ENCODE measurements around the gene ATP11B.
"Not testable (repeated sequence)": the region's sequence is repeated elsewhere in the genome, so short reads cannot be mapped to it uniquely, and the experiment has no call there.

Gene ATP11B

DNA sequence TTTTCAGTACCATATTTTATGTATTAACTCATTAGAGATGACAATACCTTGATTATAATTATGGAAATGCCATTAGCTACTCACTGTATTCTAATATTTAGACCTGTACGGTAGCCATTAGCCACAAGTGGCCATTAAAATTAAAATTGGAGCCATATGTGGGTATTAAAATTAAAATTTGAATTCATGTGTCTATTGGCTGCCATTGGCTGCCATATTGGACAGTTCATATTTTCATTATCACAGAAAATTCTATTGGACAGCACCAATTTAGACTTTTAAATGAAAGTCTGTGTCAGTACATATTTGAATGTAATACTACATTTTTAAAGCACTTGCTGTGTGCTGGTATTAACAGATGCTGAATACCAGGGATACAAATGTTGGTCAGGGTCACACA lies 3.0 kb downstream of the ATP11B start:
- DNase-seq, result no peak

DNA sequence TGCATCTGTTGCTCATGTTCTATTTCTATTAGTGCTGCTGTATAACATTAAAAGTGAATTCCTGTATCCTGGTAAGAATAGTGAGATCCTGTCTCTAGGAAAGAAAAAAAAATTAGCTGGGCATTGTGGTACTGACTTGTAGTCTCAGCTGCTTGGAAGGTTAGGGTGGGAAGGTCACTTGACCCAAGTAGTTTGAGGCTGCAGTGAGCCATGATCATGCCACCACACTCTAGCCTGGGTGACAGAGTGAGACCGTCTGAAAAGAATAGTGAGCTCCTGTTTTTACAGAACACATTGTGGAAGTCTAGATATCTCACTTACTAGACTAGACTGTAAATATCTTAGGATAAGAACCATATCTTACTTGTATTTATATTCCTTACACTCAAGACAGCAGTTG lies 4.6 kb downstream of the ATP11B start:
- no peak for DNase-seq

DNA sequence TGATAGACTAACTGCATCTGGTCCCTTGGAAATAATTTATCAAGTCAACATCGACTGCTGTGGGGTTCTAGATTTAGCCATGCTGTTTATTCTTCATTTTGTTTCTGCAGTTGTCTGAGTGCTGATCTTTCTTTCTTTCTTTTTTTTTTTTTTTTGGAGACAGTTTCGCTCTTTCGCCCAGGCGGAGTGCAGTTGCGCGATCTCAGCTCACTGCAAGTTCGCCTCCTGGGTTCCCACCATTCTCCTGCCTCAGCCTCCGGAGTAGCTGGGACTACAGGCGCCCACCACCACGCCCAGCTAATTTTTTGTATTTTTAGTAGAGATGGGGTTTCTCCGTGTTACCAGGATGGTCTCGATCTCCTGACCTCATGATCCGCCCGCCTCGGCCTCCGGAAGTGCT lies 5.8 kb downstream of the ATP11B start:
- not testable (repeated sequence) for DNase-seq

DNA sequence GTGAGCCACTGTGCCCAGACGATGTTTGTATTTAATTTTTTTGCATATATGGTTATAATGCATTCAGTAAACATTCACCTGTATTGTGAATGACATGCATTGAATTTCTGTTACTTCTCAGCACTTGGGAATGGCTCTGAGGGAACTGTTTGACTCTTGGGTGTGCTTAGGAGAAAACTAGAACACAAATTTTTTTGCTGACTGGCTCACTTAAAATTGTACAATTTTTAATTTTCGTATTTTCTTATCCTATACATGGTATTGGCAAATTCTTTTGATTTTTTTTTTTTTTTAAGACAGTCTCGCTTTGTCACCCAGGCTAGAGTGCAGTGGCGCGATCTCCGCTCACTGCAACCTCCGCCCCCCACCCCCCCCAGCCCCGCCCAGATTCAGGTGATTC lies 7.2 kb downstream of the ATP11B start:
- no peak for DNase-seq

DNA sequence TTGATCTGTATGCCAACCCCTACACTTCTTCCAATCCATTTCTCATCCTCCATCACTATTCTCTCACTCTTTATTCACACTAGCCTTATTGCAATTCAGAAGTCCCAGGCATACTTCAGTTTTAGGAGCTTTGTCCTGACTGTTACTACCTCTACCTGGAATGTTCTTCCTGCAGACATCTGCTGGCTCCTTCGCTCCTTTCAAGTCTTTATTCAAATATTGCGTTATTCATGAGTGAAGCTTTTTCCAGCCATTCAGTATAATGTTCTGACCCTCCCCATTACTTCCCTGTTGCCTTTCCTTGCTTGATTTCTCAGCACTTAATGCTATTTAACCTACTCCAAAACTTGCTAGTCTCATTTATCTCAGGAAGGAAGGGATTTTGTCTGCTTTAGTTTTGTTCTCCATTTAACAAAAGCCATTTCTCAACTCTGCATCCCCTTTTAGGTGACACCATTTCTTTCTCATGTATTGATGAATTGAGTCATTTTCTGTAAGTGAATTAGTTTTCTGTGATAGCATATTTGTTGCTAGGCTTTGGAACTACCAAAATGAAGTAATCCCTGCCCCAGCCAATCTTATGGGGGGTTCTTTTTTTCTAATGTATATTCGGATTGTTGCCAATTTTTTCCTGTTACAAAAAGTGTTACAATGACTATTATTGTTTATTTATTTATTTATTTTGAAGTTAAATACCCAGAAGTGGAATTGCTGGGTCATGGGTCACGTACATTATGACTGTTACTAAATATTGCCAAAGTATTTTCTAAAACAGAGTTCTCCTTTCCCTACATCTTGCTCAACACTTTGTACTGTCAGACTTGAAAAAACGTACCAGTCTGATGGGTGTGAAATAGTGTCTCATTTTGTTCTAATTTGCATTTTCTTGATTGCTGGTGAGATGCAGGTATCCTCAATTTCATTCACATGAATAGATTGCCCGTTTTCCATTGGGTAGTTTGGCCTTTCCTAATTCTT lies 9.4 kb downstream of the ATP11B start:
- DNase-seq, result no peak

DNA sequence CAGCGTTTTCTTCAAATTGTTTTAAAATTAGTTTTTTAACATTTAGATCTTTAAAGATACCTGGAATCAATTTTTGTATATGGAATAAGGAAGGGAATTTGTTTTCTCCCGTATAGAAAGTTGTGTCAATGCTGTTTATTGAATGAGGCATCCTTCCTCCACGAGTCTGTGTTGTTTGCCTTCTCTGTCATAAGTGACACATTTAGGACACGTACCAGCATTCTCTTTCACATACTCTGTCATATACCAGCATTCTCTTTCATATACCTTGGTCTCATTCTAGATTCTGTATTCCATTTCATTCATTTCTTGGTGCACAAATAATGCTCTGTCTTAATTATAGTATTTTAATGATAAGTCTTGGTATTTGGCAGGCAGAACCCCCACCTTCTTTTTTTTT lies 10.3 kb downstream of the ATP11B start:
- DNase-seq, result no peak

DNA sequence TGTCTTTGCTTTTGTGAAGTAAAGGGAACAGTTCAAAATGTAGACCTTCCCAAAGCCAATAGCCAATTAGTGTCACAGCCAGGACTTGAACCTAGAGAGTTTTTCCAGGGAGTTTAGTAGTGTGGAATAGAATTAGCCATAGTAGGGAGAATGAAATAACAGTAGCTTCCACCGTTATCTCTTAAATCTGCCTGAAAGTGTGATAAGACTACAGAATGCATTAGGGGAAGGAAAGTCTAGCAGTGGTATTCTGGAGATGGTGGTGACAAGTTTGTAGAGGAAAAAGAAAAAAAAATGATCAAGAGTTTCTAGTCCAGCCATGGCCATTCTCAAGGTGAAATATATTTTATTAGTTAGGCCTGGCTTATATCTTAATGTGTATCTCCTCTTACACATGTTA lies 13.8 kb downstream of the ATP11B start:
- no peak for DNase-seq

DNA sequence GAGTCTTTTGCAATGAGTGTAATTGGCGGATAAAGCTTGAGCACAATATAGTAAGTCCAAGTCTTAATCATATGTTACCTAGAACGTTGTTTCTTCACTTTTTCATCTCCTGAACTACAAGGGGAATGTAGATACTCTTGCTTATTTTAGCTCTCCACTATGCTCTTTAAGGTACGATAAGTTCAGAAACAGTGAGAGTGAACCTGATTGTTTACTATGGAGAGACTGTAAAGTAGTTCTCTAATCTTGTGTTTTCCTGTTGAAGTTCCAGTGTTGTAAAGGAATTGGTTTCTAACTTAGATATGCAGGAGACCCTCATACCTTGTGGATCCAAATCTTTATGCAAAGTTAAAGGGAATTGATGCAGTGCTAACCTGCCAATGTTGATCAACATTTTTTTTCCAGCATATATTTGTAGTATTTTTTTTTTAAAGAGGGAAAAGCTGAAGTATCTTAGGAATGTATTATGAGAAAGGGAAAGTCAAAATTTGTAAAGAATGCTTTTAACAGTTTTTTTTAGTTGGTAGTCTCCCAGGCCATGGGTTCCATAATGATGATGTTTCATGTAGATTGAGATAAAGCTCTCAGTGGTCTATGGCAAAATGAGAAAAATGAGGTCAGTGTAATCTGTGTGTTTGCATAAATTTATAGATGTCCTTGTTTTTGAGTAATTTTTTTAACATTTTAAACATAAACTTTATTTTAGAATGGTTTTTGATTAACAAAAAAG lies 14.9 kb downstream of the ATP11B start:
- no peak for DNase-seq

DNA sequence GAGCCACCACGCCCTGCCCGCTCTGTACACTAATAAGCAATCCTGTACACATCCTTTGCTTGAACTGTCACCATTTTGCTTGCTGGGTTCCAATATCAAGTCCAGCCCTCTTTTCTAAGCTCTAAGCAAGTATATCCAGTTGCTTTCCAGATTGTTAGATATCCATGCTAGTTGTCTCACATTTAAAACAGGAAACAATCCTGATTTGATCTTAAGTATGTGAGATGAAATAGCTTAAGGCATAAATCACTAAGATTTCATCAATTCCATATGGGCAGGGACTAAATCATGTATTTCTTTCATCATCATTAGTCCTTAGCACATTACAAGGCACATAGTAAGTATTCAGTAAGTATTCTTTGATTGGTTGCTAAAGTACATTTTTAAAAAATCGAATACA lies 16.2 kb downstream of the ATP11B start:
- DNase-seq, result no peak

DNA sequence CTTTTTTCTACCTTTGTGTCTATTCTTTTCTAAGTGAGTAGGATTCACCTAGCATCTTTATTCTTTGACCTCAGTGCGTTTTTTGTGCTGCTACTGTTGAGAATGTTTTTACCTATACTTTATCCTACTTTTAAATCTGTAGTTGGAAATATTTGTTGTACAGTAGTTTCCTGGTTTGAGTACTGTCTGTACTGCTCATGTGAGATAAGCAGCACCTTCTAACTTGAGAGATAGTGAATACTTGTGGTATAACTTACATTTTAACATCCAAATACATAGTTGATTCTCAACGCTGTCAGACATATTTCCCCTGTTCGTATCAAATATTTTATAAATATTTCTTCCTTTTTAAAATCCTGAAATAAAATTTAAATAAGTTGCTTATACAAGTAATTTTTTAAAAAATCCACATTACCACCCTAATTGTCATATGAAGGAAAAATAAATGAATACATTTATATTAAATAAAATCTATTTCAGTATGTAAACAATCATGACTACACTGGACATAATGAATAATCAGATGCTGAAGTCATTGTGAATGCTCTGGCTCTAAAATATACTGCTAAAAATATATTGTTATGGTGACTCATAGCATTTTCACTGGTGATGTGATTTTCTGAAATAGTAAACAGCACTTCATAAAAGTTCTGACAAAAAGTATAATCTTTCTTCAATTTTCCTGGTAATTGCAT lies 17.4 kb downstream of the ATP11B start:
- DNase-seq, result no peak

DNA sequence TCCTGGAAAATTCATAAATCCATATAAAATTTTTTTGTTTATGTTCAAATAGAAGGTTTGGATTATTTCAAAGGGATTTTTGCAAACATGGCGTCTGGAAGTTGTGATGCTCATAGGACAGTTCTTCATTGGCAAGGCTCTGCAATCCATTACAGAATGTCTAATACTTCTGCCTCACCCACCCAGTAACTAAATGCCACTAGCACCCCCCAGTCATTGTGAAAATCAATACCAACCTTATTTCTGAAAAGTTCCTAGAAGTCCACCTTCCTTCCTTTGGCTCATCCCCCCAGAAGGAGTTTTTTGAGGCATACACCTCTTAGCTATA lies 17.9 kb downstream of the ATP11B start:
- no peak for DNase-seq

DNA sequence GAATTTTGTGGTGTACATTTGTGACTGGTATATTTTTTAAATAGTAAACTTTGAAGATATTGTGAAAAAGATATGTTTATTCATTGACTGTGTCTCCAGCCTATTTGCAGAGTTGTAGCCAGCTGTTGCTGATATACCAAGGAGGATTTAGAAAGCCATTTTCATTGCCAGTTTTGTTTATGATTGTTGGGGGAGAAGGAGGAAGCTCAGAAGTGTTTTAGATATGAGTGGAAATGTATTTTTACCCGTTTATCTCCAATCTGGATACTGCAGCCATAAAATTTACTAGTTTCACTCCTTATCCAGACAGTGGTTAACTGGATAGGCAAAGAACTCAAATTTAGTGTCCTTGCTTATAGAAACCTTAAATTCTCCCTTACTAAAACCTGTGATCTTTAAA lies 18.8 kb downstream of the ATP11B start:
- no peak for DNase-seq

DNA sequence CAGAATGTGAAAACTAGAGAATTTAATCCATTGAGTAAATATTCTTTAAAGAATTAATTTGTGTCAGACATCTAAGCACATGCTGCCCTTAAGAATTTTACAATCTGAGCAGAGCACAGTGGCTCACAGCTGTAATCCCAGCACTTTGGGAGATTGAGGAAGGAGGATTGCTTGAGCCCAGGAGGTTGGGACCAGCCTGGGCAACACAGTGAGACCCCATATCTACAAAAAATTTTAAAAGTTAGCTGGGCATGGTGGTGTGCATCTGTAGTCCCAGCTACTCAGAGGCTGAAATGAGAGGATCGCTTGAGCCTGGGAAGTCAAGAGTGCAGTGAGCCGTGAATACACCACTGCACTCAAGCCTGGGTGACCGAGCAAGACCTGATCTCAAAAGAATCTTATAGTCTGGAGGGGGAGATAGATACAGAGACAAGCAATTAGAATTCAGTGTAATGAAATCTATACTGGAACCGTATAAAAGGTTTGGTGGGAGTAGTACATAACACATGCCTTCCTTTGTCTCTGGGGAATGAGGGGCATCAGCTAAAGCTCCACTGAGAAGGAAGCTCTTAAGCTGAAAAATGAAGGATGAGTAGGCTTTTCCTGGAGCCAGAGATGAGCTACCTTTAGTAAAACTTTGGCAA lies 21.2 kb downstream of the ATP11B start:
- DNase-seq, result no peak

DNA sequence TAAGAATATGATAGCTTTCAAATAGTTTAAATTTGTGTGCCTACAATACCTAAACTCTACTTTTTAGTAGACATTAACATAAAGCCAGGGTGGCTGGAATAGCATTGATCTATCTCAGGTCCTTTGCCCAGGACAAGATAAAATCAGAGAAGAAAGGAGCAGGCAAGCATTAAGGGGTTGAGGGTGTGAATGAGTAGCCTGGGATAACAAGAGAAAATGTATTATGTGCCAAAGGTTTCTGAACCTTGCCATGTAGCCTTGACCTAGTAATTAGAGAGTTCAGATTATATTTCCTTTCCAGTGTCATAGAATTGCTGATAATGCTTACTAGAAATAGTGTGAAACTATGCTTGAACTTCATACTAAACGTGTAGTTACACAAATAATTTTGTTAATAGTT lies 22.9 kb downstream of the ATP11B start:
- DNase-seq, result no peak

DNA sequence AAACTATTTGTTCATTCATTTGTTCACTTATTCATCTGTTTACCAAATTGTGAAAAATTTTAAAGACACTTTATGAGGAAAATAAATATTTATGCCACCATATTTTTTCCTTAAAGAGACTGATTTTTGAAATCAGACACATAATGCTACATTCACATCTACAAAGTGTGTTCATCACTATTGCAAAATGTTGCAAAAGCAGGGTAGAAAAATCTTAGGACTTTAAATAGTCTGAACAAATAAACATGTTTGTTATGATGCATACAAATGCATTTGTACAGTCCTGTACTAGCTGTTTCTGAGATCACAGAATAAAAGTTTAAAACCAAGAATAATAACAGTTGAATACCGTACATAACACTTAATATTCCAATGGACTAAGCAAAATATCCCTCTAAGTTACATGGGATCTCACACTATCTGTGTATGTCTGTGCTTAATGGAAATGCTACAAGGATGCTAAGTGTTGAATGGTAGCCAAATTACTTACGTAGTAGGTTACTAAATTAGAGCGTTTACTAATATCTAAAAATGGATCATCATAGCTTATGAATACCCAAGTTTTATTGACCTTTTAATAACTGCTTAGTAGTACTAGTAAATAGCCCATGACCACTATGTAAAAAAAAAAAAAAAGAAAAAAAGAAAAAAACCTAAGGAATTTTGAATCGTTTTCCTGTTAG lies 25.1 kb downstream of the ATP11B start:
- DNase-seq, result no peak

DNA sequence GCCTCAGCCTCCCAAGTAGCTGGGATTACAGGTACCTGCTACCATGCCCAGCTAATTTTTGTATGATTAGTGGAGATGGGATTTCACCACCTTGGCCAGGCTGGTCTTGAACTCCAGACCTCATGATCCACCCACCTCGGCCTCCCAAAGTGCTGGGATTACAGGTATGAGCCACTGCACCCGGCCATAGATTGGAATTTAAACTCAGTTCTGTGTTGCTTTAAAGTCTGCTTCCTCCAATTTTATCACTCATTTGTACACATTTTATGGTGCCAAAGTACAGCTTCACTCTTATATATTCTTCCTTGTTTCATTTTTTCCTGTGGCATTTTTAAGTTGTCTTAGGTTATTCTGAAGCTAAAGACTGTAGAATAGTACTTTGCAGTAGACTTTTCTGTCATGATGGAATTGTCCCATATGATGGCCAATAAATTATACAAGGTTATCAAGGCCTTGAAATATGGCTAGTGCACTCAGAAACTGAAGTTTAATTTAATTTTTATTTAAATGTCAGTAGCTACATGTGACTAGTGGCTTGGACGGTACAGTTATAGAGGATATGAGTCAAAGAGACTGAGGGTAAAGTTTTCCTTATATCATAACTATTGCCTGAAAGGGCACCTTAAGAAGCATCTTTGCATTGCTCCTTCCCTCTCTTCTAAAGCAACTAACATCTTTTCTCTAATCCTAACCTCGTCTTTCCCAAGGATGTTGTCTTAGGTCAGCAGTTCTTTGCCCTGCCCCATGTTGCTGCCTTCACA lies 28.1 kb downstream of the ATP11B start:
- no peak for DNase-seq

DNA sequence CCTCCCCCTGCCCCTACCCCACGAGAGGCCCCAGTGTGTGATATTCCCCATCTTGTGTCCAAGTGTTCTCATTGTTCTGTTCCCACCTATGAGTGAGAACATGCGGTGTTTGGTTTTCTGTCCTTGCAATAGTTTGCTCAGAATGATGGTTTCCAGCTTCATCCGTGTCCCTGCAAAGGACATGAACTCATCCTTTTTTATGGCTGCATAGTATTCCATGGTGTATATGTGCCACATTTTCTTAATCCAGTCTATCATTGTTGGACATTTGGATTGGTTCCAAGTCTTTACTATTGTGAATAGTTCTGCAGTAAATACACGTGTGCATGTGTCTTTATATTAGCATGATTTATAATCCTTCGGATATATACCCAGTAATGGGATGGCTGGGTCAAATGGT lies 29.0 kb downstream of the ATP11B start:
- not testable (repeated sequence) for DNase-seq

DNA sequence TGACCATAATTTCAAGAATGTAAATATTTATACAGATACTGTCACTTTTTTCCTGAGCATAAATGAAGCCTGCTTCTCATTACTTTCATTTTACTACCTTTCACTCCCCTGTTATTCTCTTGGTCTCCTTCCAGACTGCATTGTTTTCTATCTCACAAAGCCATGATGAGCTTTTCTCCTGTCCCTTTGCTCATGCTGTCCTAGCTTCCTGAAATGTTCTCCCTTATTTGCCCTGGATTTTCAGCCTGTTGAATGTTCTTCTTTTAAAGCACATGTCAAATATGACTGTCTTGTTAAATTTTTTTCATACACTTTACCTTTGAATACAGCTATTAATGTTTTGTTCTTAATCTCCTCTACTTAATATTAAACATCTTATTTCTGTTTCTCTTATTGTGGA lies 31.7 kb downstream of the ATP11B start:
- no peak for DNase-seq

DNA sequence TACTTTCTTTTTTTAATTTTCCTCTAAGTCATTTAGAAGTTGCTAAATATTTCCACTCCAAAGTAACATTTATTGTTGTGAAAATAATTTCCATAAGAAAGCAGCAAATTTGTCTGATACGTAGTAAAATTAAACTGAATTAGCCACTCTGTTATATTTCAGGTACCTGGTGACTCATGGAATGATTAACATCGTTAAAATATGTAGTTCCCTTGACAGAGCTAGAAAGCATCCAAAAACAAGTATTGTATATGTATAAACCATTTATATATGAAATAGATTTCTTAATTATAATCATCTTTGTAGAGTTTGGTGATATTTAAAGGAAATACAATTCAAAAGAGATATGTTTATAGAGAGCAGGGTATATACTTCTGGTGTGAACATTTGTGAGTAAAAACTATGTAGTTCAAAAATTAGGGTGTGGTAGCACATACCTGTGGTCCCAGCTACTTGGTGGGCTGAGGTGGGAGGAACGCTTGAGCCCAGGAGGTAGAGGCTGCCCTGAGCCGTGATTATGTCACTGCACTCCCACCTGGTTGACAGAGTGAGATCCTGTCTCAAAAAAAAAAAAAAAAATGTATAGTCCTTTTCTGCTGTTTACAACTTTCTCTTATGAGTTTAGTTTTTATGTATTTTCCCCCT lies 36.6 kb downstream of the ATP11B start:
- DNase-seq, result no peak

DNA sequence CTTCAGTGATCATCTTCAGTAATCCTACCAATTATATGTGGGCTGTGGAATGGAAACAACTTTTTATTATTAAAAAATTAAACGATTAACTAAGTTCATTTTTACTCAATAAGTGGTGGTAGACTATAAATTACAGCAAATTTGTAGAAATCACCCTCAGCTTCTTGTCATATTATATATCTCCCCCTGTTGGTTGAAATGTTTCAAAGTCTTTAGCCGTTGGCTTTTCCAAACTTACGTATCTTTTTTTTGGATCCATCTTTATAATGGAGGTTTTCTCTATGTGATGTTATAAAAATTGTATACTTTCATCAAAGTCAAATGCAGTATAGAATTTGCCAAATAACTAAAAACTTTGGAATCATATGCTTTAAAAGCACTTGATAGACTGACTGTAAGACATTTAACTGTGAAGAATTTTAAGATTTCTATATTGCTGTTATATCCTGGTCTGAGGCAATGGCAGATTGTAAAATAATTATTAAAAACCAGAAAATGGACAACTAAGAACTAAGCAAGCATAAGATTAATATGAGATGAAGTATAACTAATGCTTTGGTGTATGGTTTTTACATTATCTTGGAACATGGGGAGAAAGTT lies 44.7 kb downstream of the ATP11B start:
- peak; percentile 5 for DNase-seq

DNA sequence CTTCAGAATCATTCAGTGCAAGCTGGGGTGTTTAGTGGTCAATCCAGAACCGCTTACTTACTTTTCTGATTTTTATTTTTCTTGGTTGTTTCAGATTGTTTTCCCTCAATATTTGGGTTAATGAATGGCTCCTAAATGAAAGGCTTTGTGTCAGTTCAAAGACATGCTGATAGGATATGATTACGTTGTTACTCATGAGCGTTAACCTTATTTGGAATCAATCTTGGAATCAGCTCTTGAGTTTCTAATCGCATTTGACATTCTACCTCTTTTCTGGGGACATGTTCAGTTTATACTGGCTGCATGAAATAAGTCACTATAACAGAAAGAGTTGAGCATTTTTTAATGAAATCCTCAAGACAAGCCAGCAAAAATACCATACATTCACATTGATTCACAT lies 50.2 kb downstream of the ATP11B start:
- no peak for DNase-seq
